HepG2 (cell line): ENCODE results near the gene PLEKHG5. TPM values are rescaled to one million over a fixed set of nuclear protein-coding genes. Genes with fewer than 3 reads are reported as not detected.
A peak's percentile ranks its signal among the peaks of the same experiment; 100 is the strongest.

ENCODE experiments used
- ARHGAP35 ChIP-seq: sonication (generic); formaldehyde crosslinking; IDR thresholded peaks from 2 replicates; pipeline ENCODE4 v1.9.0; 2022; ENCODE audit warnings: mild to moderate bottlenecking, inconsistent platforms, moderate library complexity, missing genetic modification reagents, borderline replicate concordance
- FLYWCH1 ChIP-seq: sonication (generic); formaldehyde crosslinking; IDR thresholded peaks from 2 replicates; pipeline ENCODE4 v1.8.1; 2023; ENCODE audit warnings: mild to moderate bottlenecking, missing genetic modification reagents
- FOXO1 ChIP-seq: sonication (generic); formaldehyde crosslinking; IDR thresholded peaks from 2 replicates; pipeline ENCODE4 v1.4.0; 2020; ENCODE audit warnings: missing genetic modification reagents
- IRF2 ChIP-seq: IDR thresholded peaks from 2 replicates; pipeline ENCODE4 v1.6.1; 2018; ENCODE audit warnings: missing genetic modification reagents, missing compliant biosample characterization
- MIXL1 ChIP-seq: IDR thresholded peaks from 2 replicates; pipeline ENCODE4 v1.6.1; 2016
- MXD4 ChIP-seq: IDR thresholded peaks from 2 replicates; pipeline ENCODE4 v1.6.1; 2016; ENCODE audit warnings: mild to moderate bottlenecking, missing biosample characterization, missing genetic modification reagents
- NCOA2 ChIP-seq: sonication (generic); formaldehyde crosslinking; IDR thresholded peaks from 2 replicates; pipeline ENCODE4 v1.8.0; 2022; ENCODE audit warnings: inconsistent platforms
- NFATC3 ChIP-seq: sonication (generic); formaldehyde crosslinking; IDR thresholded peaks from 2 replicates; pipeline ENCODE4 v1.5.1; 2020; ENCODE audit warnings: mild to moderate bottlenecking, missing genetic modification reagents
- PHF21A ChIP-seq: sonication (generic); formaldehyde crosslinking; IDR thresholded peaks from 2 replicates; pipeline ENCODE4 v1.5.0; 2020; ENCODE audit warnings: mild to moderate bottlenecking, missing genetic modification reagents
- PPARG ChIP-seq: conservative IDR thresholded peaks from 2 replicates; pipeline ENCODE4 v1.6.1; 2016; ENCODE audit warnings: missing biosample characterization, missing genetic modification reagents
- RFX5 ChIP-seq: IDR thresholded peaks from 2 replicates; pipeline ENCODE4 v1.6.1; 2011; ENCODE audit warnings: low read depth, low read length, improper control_type of control experiment
- SATB2 ChIP-seq: sonication (generic); formaldehyde crosslinking; IDR thresholded peaks from 2 replicates; pipeline ENCODE4 v1.5.0; 2020; ENCODE audit warnings: missing genetic modification reagents
- SIN3A ChIP-seq: IDR thresholded peaks from 2 replicates; pipeline ENCODE4 v1.6.1; 2011; ENCODE audit warnings: low read depth, mild to moderate bottlenecking, control low read depth, low read length, borderline replicate concordance
- ZFY ChIP-seq: sonication (generic); formaldehyde crosslinking; IDR thresholded peaks from 2 replicates; pipeline ENCODE4 v1.4.0; 2020; ENCODE audit warnings: missing genetic modification reagents
- ZNF224 ChIP-seq: sonication (generic); formaldehyde crosslinking; IDR thresholded peaks from 2 replicates; pipeline ENCODE4 v1.5.0; 2020; ENCODE audit warnings: mild to moderate bottlenecking, missing genetic modification reagents
- ZNF264 ChIP-seq: sonication (generic); formaldehyde crosslinking; IDR thresholded peaks from 2 replicates; pipeline ENCODE4 v1.4.0; 2020; ENCODE audit warnings: missing genetic modification reagents
- ZNF326 ChIP-seq: sonication (generic); formaldehyde crosslinking; IDR thresholded peaks from 2 replicates; pipeline ENCODE4 v1.4.0; 2020; ENCODE audit warnings: missing genetic modification reagents, borderline replicate concordance
- ZNF660 ChIP-seq: sonication (generic); formaldehyde crosslinking; IDR thresholded peaks from 2 replicates; pipeline ENCODE4 v1.5.1; 2020; ENCODE audit warnings: mild to moderate bottlenecking, low read depth, missing genetic modification reagents, borderline replicate concordance
- polyA plus RNA-seq, 8 experiments: library from polyadenylated mRNA; depleted of rRNA in 3 of 8; stranded (reverse) in 7 of 8; unstranded in 1 of 8; fragments of >200 nt; fragmentation: Illumina TruSeq in 4 of 8; extraction: Trizol in 4 of 8; gene quantifications; 2 replicates each; pipeline versions ENCODE4 v1.2.1 to v1.2.3, GENCODE V29; 2011 to 2016; ENCODE audit warnings: low read depth in 4 of 8, missing spikeins in 1 of 8, mixed read lengths in 1 of 8; ENCODE audit not compliant: insufficient read depth in 1 of 8
- total RNA-seq, 5 experiments: library from RNA; depleted of rRNA; stranded (reverse); fragments of >200 nt; fragmentation: Illumina TruSeq; extraction: Trizol; gene quantifications; 2 replicates each; pipeline ENCODE4 v1.2.3, GENCODE V29; 2016; ENCODE audit warnings: low read depth in 1 of 5
- TF ChIP-seq, protein P1 (sequence below): sonication (generic); formaldehyde crosslinking; IDR thresholded peaks from 2 replicates; pipeline ENCODE4 v1.8.0; 2022; ENCODE audit warnings: missing genetic modification reagents, low read depth, mild to moderate bottlenecking, borderline replicate concordance
- TF ChIP-seq, protein P2 (sequence below): sonication (generic); formaldehyde crosslinking; IDR thresholded peaks from 2 replicates; pipeline ENCODE4 v1.4.0; 2020; ENCODE audit warnings: missing genetic modification reagents, mild to moderate bottlenecking, borderline replicate concordance
- TF ChIP-seq, protein P3 (sequence below): IDR thresholded peaks from 2 replicates; pipeline ENCODE4 v1.6.1; 2016; ENCODE audit warnings: mild to moderate bottlenecking, missing biosample characterization, missing genetic modification reagents
- TF ChIP-seq, protein P4 (sequence below): sonication (generic); formaldehyde crosslinking; IDR thresholded peaks from 2 replicates; pipeline ENCODE4 v1.8.0; 2022; ENCODE audit warnings: missing genetic modification reagents, mild to moderate bottlenecking, moderate library complexity, borderline replicate concordance
- TF ChIP-seq, protein P5 (sequence below): IDR thresholded peaks from 2 replicates; pipeline ENCODE4 v1.6.1; 2016

Gene PLEKHG5
- total and polyA plus RNA-seq, 2 of the 13 experiments (the other 11 are each of a cell fraction or from before 2014, with no cell fraction given), result 1.9 to 3.5 TPM

DNA sequence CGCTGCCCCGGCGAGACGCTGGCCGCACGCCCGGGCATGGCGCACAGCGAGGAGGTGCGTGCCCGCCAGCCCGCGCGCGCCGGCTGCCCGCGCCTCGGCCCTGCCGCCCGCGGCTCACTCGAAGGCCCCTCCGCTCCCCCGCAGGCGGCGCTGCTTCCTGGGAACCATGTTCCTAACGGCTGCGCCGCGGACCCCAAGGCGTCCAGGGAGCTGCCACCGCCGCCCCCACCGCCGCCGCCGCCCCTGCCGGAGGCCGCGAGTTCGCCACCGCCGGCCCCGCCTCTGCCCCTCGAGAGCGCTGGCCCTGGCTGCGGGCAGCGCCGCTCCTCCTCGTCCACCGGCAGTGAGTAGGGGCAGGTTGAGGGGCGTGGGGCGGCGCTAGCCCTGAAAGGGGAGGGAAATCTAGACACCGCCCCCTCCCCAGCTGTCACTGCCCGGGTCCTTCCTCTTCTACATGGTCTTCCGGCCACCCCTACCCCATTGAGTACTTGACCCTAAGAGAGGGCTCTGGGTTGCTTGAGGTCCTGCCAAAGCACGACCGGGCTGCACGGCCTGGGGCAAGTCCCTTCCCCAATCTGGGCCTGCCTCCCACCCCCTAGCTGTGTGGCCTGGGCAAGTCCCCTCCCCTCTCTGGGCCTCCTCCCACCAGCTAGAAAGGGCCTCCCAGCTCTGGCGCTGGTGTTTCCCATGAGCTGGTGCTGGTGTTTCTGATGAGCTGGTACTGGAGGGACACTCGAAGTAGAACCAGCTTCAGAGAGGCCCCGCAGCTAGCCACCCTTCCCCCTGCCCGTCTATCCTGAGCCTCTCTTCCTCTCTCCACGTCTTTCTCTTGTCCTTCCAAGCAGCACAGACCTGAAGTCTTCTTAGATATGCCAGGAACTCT is 42.5 kb downstream of the PLEKHG5 start (continued):
- TF ChIP-seq FLYWCH1 (CRISPR knock-in tag) (no peak), MIXL1 (CRISPR knock-in tag) (no peak), ARHGAP35 (CRISPR knock-in tag) (no peak), MXD4 (CRISPR knock-in tag) (no peak), NFATC3 (no peak), SATB2 (CRISPR knock-in tag) (no peak), ZFY (CRISPR knock-in tag) (peak; percentile 8; the same call in 1 of the 2 replicates), RFX5 (no peak), ZNF660 (CRISPR knock-in tag) (no peak), ZNF224 (CRISPR knock-in tag) (no peak), PHF21A (no peak), FOXO1 (CRISPR knock-in tag) (no peak), PPARG (CRISPR knock-in tag) (no peak), ZNF326 (CRISPR knock-in tag) (no peak), ZNF264 (CRISPR knock-in tag) (0 out of 2 replicates have a peak, but pooled peaks have one; percentile 47), SIN3A (no peak), IRF2 (CRISPR knock-in tag) (peak; percentile 10; the same call in 1 of the 2 replicates), NCOA2 (CRISPR knock-in tag) (no peak)
- TF ChIP-seq, protein P1, sequence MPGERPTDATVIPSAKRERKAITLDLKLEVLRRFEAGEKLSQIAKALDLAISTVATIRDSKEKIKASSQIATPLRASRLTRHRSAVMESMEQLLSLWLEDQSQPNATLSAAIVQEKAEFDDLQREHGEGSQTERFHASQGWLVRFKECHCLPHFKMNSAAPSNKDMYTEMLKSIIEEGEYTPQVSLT, result no peak
- TF ChIP-seq, protein P2, sequence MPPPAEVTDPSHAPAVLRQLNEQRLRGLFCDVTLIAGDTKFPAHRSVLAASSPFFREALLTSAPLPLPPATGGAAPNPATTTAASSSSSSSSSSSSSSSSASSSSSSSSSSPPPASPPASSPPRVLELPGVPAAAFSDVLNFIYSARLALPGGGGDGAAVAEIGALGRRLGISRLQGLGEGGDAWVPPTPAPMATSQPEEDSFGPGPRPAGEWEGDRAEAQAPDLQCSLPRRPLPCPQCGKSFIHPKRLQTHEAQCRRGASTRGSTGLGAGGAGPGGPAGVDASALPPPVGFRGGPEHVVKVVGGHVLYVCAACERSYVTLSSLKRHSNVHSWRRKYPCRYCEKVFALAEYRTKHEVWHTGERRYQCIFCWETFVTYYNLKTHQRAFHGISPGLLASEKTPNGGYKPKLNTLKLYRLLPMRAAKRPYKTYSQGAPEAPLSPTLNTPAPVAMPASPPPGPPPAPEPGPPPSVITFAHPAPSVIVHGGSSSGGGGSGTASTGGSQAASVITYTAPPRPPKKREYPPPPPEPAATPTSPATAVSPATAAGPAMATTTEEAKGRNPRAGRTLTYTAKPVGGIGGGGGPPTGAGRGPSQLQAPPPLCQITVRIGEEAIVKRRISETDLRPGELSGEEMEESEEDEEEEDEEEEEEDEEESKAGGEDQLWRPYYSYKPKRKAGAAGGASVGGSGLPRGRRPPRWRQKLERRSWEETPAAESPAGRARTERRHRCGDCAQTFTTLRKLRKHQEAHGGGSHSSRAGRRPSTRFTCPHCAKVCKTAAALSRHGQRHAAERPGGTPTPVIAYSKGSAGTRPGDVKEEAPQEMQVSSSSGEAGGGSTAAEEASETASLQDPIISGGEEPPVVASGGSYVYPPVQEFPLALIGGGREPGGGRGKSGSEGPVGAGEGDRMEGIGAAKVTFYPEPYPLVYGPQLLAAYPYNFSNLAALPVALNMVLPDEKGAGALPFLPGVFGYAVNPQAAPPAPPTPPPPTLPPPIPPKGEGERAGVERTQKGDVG, result no peak
- TF ChIP-seq, protein P3, sequence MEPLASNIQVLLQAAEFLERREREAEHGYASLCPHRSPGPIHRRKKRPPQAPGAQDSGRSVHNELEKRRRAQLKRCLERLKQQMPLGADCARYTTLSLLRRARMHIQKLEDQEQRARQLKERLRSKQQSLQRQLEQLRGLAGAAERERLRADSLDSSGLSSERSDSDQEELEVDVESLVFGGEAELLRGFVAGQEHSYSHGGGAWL, result no peak
- TF ChIP-seq, protein P4, sequence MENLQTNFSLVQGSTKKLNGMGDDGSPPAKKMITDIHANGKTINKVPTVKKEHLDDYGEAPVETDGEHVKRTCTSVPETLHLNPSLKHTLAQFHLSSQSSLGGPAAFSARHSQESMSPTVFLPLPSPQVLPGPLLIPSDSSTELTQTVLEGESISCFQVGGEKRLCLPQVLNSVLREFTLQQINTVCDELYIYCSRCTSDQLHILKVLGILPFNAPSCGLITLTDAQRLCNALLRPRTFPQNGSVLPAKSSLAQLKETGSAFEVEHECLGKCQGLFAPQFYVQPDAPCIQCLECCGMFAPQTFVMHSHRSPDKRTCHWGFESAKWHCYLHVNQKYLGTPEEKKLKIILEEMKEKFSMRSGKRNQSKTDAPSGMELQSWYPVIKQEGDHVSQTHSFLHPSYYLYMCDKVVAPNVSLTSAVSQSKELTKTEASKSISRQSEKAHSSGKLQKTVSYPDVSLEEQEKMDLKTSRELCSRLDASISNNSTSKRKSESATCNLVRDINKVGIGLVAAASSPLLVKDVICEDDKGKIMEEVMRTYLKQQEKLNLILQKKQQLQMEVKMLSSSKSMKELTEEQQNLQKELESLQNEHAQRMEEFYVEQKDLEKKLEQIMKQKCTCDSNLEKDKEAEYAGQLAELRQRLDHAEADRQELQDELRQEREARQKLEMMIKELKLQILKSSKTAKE (CRISPR knock-in tag), result no peak
- TF ChIP-seq, protein P5, sequence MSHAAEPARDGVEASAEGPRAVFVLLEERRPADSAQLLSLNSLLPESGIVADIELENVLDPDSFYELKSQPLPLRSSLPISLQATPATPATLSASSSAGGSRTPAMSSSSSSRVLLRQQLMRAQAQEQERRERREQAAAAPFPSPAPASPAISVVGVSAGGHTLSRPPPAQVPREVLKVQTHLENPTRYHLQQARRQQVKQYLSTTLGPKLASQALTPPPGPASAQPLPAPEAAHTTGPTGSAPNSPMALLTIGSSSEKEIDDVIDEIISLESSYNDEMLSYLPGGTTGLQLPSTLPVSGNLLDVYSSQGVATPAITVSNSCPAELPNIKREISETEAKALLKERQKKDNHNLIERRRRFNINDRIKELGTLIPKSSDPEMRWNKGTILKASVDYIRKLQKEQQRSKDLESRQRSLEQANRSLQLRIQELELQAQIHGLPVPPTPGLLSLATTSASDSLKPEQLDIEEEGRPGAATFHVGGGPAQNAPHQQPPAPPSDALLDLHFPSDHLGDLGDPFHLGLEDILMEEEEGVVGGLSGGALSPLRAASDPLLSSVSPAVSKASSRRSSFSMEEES (CRISPR knock-in tag), result no peak
